Activated naive CD4-positive, alpha-beta T cell treated with anti-CD3 and anti-CD28 coated beads for 36 hours (primary cell): Measurements from ENCODE around the gene PCDHB9. TPM values are rescaled to one million over a fixed set of nuclear protein-coding genes. Genes with fewer than 3 reads are reported as not detected.
"Not testable (repeated sequence)": the region's sequence is repeated elsewhere in the genome, so short reads cannot be mapped to it uniquely, and the experiment has no call there.

ENCODE experiments used
- CTCF ChIA-PET: fragments of 350-600 bp; sonication (Branson Sonifier 250); formaldehyde crosslinking; loops from one replicate; lab custom pipeline; 2021; ENCODE audit warnings: antibody characterized with exemption; lab: Charles Lee
- DNase-seq: peaks from one replicate; pipeline ENCODE4 v3.0.0-alpha.2; 2020
- H3K27ac Mint-ChIP-seq: one replicate; pipeline ENCODE4 v1.8.0; 2021; ENCODE audit warnings: mild to moderate bottlenecking, mixed read lengths
- H3K27me3 Mint-ChIP-seq: one replicate; pipeline ENCODE4 v1.8.0; 2021; ENCODE audit warnings: low read depth, mixed read lengths
- H3K36me3 Mint-ChIP-seq: one replicate; pipeline ENCODE4 v1.8.0; 2021; ENCODE audit warnings: low read depth, mixed read lengths
- H3K4me1 Mint-ChIP-seq: one replicate; pipeline ENCODE4 v1.8.0; 2021; ENCODE audit warnings: low read depth, mixed read lengths
- H3K4me3 Mint-ChIP-seq: one replicate; pipeline ENCODE4 v1.8.0; 2021; ENCODE audit warnings: mild to moderate bottlenecking, moderate library complexity, mixed read lengths
- H3K9me3 Mint-ChIP-seq: one replicate; pipeline ENCODE4 v1.8.0; 2021; ENCODE audit warnings: mixed read lengths
- intact Hi-C: fragments of 100-400 bp; cut with micrococcal nuclease; formaldehyde crosslinking; loops from one replicate; pipeline ENCODE4 v1.15.1; 2023
- total RNA-seq, 2 experiments: library from RNA; stranded (reverse); gene quantifications; one replicate each; pipeline ENCODE4 v1.2.3, GENCODE V29; 2021

The PCDHB9 gene
- total RNA-seq, 2 experiments from 2014 or later: not detected

GRCh38 chr5:141194332-141194731 is 7.4 kb downstream of the PCDHB9 start:
- H3K27me3 Mint-ChIP-seq: peaks cover 28% of the 10 kb centered on the region

GRCh38 chr5:141196363-141196762 is 9.4 kb downstream of the PCDHB9 start:
- CTCF ChIA-PET: interaction anchor here (0.6 to 2.8 kb wide), 3 partner anchors 10 to 316 kb away, joined by 3 to 12 read pairs (median 3); partner anchors contain the start of genes PCDHB9 and PCDHGA9
- peaks cover 14% of the 10 kb centered on the region for H3K36me3 Mint-ChIP-seq
- intact Hi-C loops: no loop called here

More at GRCh38 chr5:141194332-141194731, 7.4 kb downstream of the PCDHB9 start:
- H3K4me1 Mint-ChIP-seq, CTCF ChIA-PET, intact Hi-C loops, DNase-seq, H3K27ac Mint-ChIP-seq, H3K4me3 Mint-ChIP-seq: not testable (repeated sequence)
- Mint-ChIP-seq H3K36me3 (peaks cover 12% of the 10 kb centered on the region), H3K9me3 (peaks cover 27% of the 10 kb centered on the region)

DNA sequence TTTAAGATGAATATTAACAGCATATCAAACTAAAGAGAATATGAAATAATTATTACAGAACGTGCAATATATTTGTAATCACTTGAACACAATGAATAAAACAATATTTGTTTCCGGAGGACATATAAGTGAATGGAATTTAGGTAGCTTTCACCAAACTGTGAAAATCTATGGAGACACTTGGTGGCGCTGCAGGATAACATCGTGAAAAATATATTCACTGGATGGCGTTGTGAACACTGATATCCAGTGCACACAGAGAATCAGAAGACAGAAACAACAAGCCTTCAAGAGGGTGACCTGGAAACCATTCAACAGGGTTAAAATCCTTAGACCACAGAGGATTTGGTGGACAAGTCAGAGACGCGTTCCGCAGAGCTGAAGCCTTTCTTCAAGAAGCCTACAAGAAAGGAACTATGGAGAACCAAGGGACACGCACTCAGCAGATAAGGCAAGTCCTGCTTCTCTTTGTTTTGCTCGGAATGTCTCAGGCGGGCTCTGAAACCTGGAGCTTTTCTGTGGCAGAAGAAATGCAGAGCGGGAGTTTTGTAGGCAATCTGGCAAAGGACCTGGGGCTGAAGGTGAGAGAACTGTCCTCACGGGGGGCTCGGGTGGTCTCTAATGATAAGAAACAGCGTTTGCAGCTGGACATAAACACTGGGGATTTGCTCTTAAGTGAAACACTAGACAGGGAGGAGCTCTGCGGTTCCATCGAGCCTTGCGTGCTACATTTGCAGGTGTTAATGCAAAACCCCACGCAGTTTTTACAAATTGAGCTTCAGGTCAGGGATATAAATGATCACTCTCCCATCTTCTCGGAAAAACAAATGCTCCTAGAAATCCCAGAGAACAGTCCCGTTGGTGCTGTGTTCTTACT is 12.6 kb downstream of the PCDHB9 start, which contains the start of gene PCDHB11:
PCDHB11 (plus strand) TSS at position 269 of the 877 bp plus-strand sequence; CDS start at position 417, 148 bp downstream.
- peaks cover 1% of the 10 kb centered on the region for H3K4me1 Mint-ChIP-seq
- H3K9me3 Mint-ChIP-seq: peaks cover 28% of the 10 kb centered on the region
- peaks cover 6% of the 10 kb centered on the region for H3K36me3 Mint-ChIP-seq
- peaks cover 32% of the 10 kb centered on the region for H3K27me3 Mint-ChIP-seq
- peak; percentile 11 for DNase-seq
- no peak within 1 kb of the TSS for H3K27ac Mint-ChIP-seq
- CTCF ChIA-PET: interaction anchor here (0.6 to 1.1 kb wide), 2 partner anchors 14 to 148 kb away, joined by 3 to 4 read pairs; partner anchors contain the start of gene PCDHB13
- H3K4me3 Mint-ChIP-seq: no peak within 1 kb of the TSS
- intact Hi-C loops: no loop called here

More at GRCh38 chr5:141196363-141196762, 9.4 kb downstream of the PCDHB9 start:
- Mint-ChIP-seq H3K9me3 (peaks cover 30% of the 10 kb centered on the region), H3K4me1 (peaks cover 1% of the 10 kb centered on the region), H3K27me3 (peaks cover 41% of the 10 kb centered on the region), H3K27ac (no peak overlapping the region), H3K4me3 (no peak overlapping the region)
- DNase-seq: no peak

GRCh38 chr5:141201126-141201525 is 14.2 kb downstream of the PCDHB9 start:
- DNase-seq, H3K36me3 Mint-ChIP-seq, intact Hi-C loops, H3K4me3 Mint-ChIP-seq, H3K4me1 Mint-ChIP-seq, CTCF ChIA-PET, H3K27ac Mint-ChIP-seq: not testable (repeated sequence)
- peaks cover 32% of the 10 kb centered on the region for H3K27me3 Mint-ChIP-seq
- peaks cover 26% of the 10 kb centered on the region for H3K9me3 Mint-ChIP-seq

DNA sequence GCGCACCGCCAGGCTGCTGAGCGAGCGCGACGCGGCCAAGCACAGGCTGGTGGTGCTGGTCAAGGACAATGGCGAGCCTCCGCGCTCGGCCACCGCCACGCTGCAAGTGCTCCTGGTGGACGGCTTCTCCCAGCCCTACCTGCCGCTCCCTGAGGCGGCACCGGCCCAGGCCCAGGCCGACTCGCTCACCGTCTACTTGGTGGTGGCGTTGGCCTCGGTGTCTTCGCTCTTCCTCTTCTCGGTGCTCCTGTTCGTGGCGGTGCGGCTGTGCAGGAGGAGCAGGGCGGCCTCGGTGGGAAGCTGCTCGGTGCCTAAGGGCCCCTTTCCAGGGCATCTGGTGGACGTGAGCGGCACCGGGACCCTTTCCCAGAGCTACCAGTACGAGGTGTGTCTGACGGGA is 14.7 kb downstream of the PCDHB9 start:
- CTCF ChIA-PET: interaction anchor here (1.0 kb wide), 1 partner anchor 16 kb away, joined by 4 read pairs; no protein-coding TSS in a partner anchor
- H3K36me3 Mint-ChIP-seq, DNase-seq, H3K27ac Mint-ChIP-seq, intact Hi-C loops, H3K4me3 Mint-ChIP-seq, H3K4me1 Mint-ChIP-seq: not testable (repeated sequence)
- Mint-ChIP-seq H3K9me3 (peaks cover 21% of the 10 kb centered on the region), H3K27me3 (peaks cover 35% of the 10 kb centered on the region)

DNA sequence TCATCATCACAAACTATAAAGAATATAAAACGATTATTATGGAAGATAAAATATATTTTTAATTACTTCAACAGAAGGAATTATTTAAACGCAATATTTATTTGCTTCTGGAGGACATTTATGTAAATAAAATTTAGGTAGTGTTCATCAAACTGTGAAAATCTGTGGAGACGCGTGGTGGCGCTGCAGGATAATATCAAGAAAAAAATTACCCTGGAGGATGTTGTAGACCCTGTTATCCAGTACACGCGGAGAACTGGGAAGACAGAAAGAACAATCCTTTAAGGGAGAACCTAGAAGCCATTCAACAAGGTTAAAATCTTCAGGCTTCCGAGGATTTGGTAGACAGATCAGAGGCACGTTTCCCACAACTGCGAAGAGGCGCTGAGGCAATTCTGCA is 21.5 kb downstream of the PCDHB9 start, which contains the start of gene PCDHB12:
PCDHB12 (plus strand) TSS at position 242 of the 400 bp plus-strand sequence. CDS start 189 bp downstream, outside the sequence.
- Mint-ChIP-seq H3K36me3 (peaks cover 7% of the 10 kb centered on the region), H3K4me1 (no peaks in the 10 kb centered on the region), H3K27ac (no peak within 1 kb of the TSS), H3K4me3 (no peak within 1 kb of the TSS), H3K27me3 (peaks cover 47% of the 10 kb centered on the region), H3K9me3 (peaks cover 2% of the 10 kb centered on the region)
- CTCF ChIA-PET: interaction anchor here (0.8 kb wide), 1 partner anchor 20 kb away, joined by 3 read pairs; no protein-coding TSS in a partner anchor
- peak; percentile 13 for DNase-seq
- intact Hi-C loops: no loop called here

DNA sequence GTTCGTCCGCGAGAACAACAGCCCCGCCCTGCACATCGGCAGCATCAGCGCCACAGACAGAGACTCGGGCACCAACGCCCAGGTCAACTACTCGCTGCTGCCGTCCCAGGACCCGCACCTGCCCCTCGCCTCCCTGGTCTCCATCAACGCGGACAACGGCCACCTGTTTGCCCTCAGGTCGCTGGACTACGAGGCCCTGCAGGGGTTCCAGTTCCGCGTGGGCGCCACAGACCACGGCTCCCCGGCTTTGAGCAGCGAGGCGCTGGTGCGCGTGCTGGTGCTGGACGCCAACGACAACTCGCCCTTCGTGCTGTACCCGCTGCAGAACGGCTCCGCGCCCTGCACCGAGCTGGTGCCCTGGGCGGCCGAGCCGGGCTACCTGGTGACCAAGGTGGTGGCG is 23.3 kb downstream of the PCDHB9 start:
- CTCF ChIA-PET, DNase-seq, H3K4me3 Mint-ChIP-seq, H3K27ac Mint-ChIP-seq, H3K4me1 Mint-ChIP-seq: not testable (repeated sequence)
- intact Hi-C loops: loop anchor here (10.0 kb wide), 1 partner anchor 165 kb away; the partner anchor contains the start of genes PCDHGA6 and PCDHGB3
- Mint-ChIP-seq H3K9me3 (peaks cover 11% of the 10 kb centered on the region), H3K27me3 (peaks cover 62% of the 10 kb centered on the region), H3K36me3 (peaks cover 13% of the 10 kb centered on the region)

- peaks cover 64% of the 10 kb centered on the region for H3K27me3 Mint-ChIP-seq
- H3K4me1 Mint-ChIP-seq: not testable (repeated sequence)
Observed at GRCh38 chr5:141210849-141211248, 23.9 kb downstream of the PCDHB9 start.

GRCh38 chr5:141213656-141214339 is 26.8 kb downstream of the PCDHB9 start, which contains the start of gene PCDHB13:
Gene PCDHB13 (plus strand): TSS chr5:141213919. CDS start chr5:141214124, 205 bp downstream.
- DNase-seq: peak; percentile 61
- H3K27me3 Mint-ChIP-seq: peaks cover 58% of the 10 kb centered on the region
- intact Hi-C loops: loop anchor here (10.0 kb wide), 1 partner anchor 161 kb away; the partner anchor contains the start of genes PCDHGA6 and PCDHGB3
- peaks cover 25% of the 10 kb centered on the region for H3K9me3 Mint-ChIP-seq
- not testable (repeated sequence) for H3K27ac Mint-ChIP-seq, H3K4me1 Mint-ChIP-seq, H3K4me3 Mint-ChIP-seq
- CTCF ChIA-PET: interaction anchor here (0.6 to 1.6 kb wide), 2 partner anchors 14 to 78 kb away, joined by 4 read pairs; partner anchors contain the start of gene PCDHB11
- peaks cover 20% of the 10 kb centered on the region for H3K36me3 Mint-ChIP-seq

More at GRCh38 chr5:141210849-141211248, 23.9 kb downstream of the PCDHB9 start:
- H3K9me3 Mint-ChIP-seq: peaks cover 13% of the 10 kb centered on the region
- H3K4me3 Mint-ChIP-seq, CTCF ChIA-PET, H3K27ac Mint-ChIP-seq, DNase-seq: not testable (repeated sequence)
- intact Hi-C loops: loop anchor here (10.0 kb wide), 1 partner anchor 164 kb away; the partner anchor contains the start of genes PCDHGA6 and PCDHGB3
- H3K36me3 Mint-ChIP-seq: peaks cover 15% of the 10 kb centered on the region

DNA sequence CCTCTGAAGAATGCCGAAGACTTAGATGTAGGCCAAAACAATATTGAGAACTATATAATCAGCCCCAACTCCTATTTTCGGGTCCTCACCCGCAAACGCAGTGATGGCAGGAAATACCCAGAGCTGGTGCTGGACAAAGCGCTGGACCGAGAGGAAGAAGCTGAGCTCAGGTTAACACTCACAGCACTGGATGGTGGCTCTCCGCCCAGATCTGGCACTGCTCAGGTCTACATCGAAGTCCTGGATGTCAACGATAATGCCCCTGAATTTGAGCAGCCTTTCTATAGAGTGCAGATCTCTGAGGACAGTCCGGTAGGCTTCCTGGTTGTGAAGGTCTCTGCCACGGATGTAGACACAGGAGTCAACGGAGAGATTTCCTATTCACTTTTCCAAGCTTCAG is 27.6 kb downstream of the PCDHB9 start:
- not testable (repeated sequence) for H3K27ac Mint-ChIP-seq, DNase-seq, H3K4me3 Mint-ChIP-seq, H3K4me1 Mint-ChIP-seq
- H3K36me3 Mint-ChIP-seq: peaks cover 20% of the 10 kb centered on the region
- CTCF ChIA-PET: interaction anchor here (0.6 kb wide), 1 partner anchor 78 kb away, joined by 4 read pairs; no protein-coding TSS in a partner anchor
- peaks cover 30% of the 10 kb centered on the region for H3K9me3 Mint-ChIP-seq
- intact Hi-C loops: loop anchor here (10.0 kb wide), 1 partner anchor 160 kb away; the partner anchor contains the start of genes PCDHGA6 and PCDHGB3
- H3K27me3 Mint-ChIP-seq: peaks cover 54% of the 10 kb centered on the region

DNA sequence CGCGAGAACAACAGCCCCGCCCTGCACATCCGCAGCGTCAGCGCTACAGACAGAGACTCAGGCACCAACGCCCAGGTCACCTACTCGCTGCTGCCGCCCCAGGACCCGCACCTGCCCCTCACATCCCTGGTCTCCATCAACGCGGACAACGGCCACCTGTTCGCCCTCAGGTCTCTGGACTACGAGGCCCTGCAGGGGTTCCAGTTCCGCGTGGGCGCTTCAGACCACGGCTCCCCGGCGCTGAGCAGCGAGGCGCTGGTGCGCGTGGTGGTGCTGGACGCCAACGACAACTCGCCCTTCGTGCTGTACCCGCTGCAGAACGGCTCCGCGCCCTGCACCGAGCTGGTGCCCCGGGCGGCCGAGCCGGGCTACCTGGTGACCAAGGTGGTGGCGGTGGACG is 28.5 kb downstream of the PCDHB9 start:
- Mint-ChIP-seq H3K9me3 (peaks cover 32% of the 10 kb centered on the region), H3K27me3 (peaks cover 49% of the 10 kb centered on the region), H3K36me3 (peaks cover 17% of the 10 kb centered on the region)
- H3K27ac Mint-ChIP-seq, CTCF ChIA-PET, H3K4me1 Mint-ChIP-seq, H3K4me3 Mint-ChIP-seq, DNase-seq: not testable (repeated sequence)
- intact Hi-C loops: loop anchor here (10.0 kb wide), 1 partner anchor 159 kb away; the partner anchor contains the start of genes PCDHGA6 and PCDHGB3
